GM23338 (cell line): ENCODE results near the gene GPR183. TPM values are rescaled to one million over a fixed set of nuclear protein-coding genes. Genes with fewer than 3 reads are reported as not detected.

Experiments used
- ATAC-seq: fragments of 200-7000 bp; cut with Tn5 transposase; 3 replicates; pipeline ENCODE4 v1.9.1; 2020
- DNase-seq: peaks from one replicate; pipeline ENCODE4 v3.0.0-alpha.2; 2015; ENCODE audit warnings: low spot score
- H2AFZ ChIP-seq: fragments of 200-600 bp; sonication (generic); 2 replicates; pipeline ENCODE4 v1.8.0; 2016; ENCODE audit warnings: antibody characterized with exemption, mild to moderate bottlenecking, moderate library complexity
- H3F3A ChIP-seq: fragments of 200-600 bp; sonication (generic); replicated peaks from 2 replicates; pipeline ENCODE4 v1.8.0; 2017; ENCODE audit warnings: antibody characterized with exemption, mixed run types, low read depth
- H3K27ac ChIP-seq: fragments of 200-600 bp; sonication (generic); 2 replicates; pipeline ENCODE4 v1.6.1; 2016; ENCODE audit warnings: low read depth
- H3K27me3 ChIP-seq: fragments of 200-600 bp; sonication (generic); 2 replicates; pipeline ENCODE4 v1.8.0; 2016; ENCODE audit warnings: mild to moderate bottlenecking, mixed run types, moderate library complexity; ENCODE audit not compliant: insufficient read depth
- H3K36me3 ChIP-seq: fragments of 200-600 bp; sonication (generic); 2 replicates; pipeline ENCODE4 v1.8.0; 2016; ENCODE audit warnings: mild to moderate bottlenecking; ENCODE audit not compliant: insufficient read depth
- H3K4me1 ChIP-seq: fragments of 200-600 bp; sonication (generic); 2 replicates; pipeline ENCODE4 v1.8.0; 2016; ENCODE audit warnings: mild to moderate bottlenecking, moderate library complexity; ENCODE audit not compliant: insufficient read depth
- H3K4me2 ChIP-seq: fragments of 200-600 bp; sonication (generic); 2 replicates; pipeline ENCODE4 v1.7.1; 2017; ENCODE audit warnings: mixed run types
- H3K4me3 ChIP-seq: fragments of 200-600 bp; sonication (generic); 2 replicates; pipeline ENCODE4 v1.6.1; 2016; ENCODE audit warnings: mixed run types
- H3K79me2 ChIP-seq: fragments of 200-600 bp; sonication (generic); replicated peaks from 2 replicates; pipeline ENCODE4 v1.8.0; 2017; ENCODE audit warnings: mild to moderate bottlenecking; ENCODE audit not compliant: insufficient read depth
- H3K9me2 ChIP-seq: fragments of 200-600 bp; sonication (generic); 2 replicates; pipeline ENCODE4 v1.8.0; 2017; ENCODE audit not compliant: insufficient read depth
- H4K20me1 ChIP-seq: fragments of 200-600 bp; sonication (generic); replicated peaks from 2 replicates; pipeline ENCODE4 v1.8.0; 2017; ENCODE audit warnings: mild to moderate bottlenecking; ENCODE audit not compliant: insufficient read depth
- H3K27ac Mint-ChIP-seq: 2 replicates; pipeline ENCODE4 v1.8.0; 2020; ENCODE audit warnings: inconsistent platforms, mild to moderate bottlenecking, moderate library complexity, mixed read lengths
- H3K27me3 Mint-ChIP-seq: 3 replicates; pipeline ENCODE4 v1.8.0; 2022; ENCODE audit warnings: low read depth, mild to moderate bottlenecking, moderate library complexity, mixed read lengths, inconsistent platforms; ENCODE audit not compliant: insufficient read depth, poor library complexity
- H3K36me3 Mint-ChIP-seq: 3 replicates; pipeline ENCODE4 v1.8.0; 2021; ENCODE audit warnings: low read depth, mild to moderate bottlenecking, inconsistent platforms, moderate library complexity, mixed read lengths
- H3K4me1 Mint-ChIP-seq: 3 replicates; pipeline ENCODE4 v1.8.0; 2020; ENCODE audit warnings: mild to moderate bottlenecking, inconsistent platforms, mixed read lengths
- H3K4me3 Mint-ChIP-seq: 3 replicates; pipeline ENCODE4 v1.8.0; 2021; ENCODE audit warnings: moderate library complexity, mild to moderate bottlenecking, inconsistent platforms, mixed read lengths
- H3K9me3 Mint-ChIP-seq: 3 replicates; pipeline ENCODE4 v1.8.0; 2020; ENCODE audit warnings: moderate library complexity, mild to moderate bottlenecking, inconsistent platforms, mixed read lengths
- CREB1 ChIP-seq: fragments of 250-450 bp; sonication (Bioruptor Pico); IDR thresholded peaks from 2 replicates; pipeline ENCODE4 v1.5.0; 2020; ENCODE audit warnings: low read depth, mild to moderate bottlenecking, moderate library complexity
- EZH2 ChIP-seq: fragments of 200-600 bp; sonication (generic); IDR thresholded peaks from one replicate; pipeline ENCODE4 v1.8.0; 2017; ENCODE audit warnings: antibody characterized with exemption, mild to moderate bottlenecking, low read depth; ENCODE audit not compliant: unreplicated experiment
- POLR2AphosphoS5 ChIP-seq: IDR thresholded peaks from 2 replicates; pipeline ENCODE4 v1.6.1; 2016; ENCODE audit warnings: antibody characterized with exemption, low read depth
- ZNF114 ChIP-seq: fragments of 250-450 bp; sonication (Bioruptor Pico); IDR thresholded peaks from 2 replicates; pipeline ENCODE4 v1.5.0; 2020; ENCODE audit warnings: mild to moderate bottlenecking, moderate library complexity
- polyA plus RNA-seq: library from polyadenylated mRNA; unstranded; fragments of >200 nt; fragmentation: Nextera tagmentation; extraction: Ambion mirVana; gene quantifications from 2 replicates; pipeline ENCODE4 v1.2.1, GENCODE V29; 2016
- total RNA-seq: library from RNA; depleted of rRNA; stranded (reverse); fragments of >200 nt; shearing (Covaris generic); gene quantifications from 2 replicates; pipeline ENCODE4 v1.2.3, GENCODE V29; 2014
- TF ChIP-seq, protein P1 (sequence below): IDR thresholded peaks from one replicate; pipeline ENCODE4 v1.6.1; 2018; ENCODE audit warnings: antibody characterized with exemption; ENCODE audit not compliant: unreplicated experiment
- TF ChIP-seq, protein P2 (sequence below): fragments of 250-450 bp; sonication (Bioruptor Pico); IDR thresholded peaks from 2 replicates; pipeline ENCODE4 v1.5.0; 2020; ENCODE audit warnings: mild to moderate bottlenecking, moderate library complexity
- TF ChIP-seq, protein P3 (sequence below), 2 experiments: fragments of 200-600 bp in 1 of 2; sonication (generic) in 1 of 2; conservative IDR thresholded peaks; 2 replicates each; pipeline versions ENCODE4 v1.5.1 to v1.6.1; 2016 to 2017; ENCODE audit warnings: antibody characterized with exemption in 2 of 2, low read depth in 2 of 2, mild to moderate bottlenecking in 2 of 2, moderate library complexity in 1 of 2

The GPR183 gene
- total and polyA plus RNA-seq, 2 experiments from 2014 or later, result 0.78 TPM; not detected in 1

DNA sequence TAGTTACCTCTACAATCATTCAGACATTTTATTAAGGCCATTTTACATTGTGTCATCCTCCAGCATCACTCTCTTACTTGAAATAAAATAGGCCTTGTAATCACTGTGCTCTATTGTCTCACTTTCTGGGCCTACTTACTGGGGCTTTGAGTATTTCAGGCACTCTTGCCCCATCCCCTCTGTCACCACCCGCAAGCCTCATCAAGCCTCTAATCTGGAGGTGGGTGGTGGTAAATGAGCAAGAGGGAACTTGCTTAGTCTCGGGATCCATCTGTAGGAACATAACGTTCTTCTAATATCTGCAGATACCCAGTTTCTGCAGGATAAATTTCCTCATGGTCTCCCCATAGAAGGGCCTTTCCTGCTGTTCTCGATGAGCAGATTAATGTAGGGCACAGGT, 29.6 kb downstream of the GPR183 start (continued):
- no peak for TF ChIP-seq EZH2
- no peak for TF ChIP-seq ZNF114 (CRISPR knock-in tag)
- TF ChIP-seq, protein P1, sequence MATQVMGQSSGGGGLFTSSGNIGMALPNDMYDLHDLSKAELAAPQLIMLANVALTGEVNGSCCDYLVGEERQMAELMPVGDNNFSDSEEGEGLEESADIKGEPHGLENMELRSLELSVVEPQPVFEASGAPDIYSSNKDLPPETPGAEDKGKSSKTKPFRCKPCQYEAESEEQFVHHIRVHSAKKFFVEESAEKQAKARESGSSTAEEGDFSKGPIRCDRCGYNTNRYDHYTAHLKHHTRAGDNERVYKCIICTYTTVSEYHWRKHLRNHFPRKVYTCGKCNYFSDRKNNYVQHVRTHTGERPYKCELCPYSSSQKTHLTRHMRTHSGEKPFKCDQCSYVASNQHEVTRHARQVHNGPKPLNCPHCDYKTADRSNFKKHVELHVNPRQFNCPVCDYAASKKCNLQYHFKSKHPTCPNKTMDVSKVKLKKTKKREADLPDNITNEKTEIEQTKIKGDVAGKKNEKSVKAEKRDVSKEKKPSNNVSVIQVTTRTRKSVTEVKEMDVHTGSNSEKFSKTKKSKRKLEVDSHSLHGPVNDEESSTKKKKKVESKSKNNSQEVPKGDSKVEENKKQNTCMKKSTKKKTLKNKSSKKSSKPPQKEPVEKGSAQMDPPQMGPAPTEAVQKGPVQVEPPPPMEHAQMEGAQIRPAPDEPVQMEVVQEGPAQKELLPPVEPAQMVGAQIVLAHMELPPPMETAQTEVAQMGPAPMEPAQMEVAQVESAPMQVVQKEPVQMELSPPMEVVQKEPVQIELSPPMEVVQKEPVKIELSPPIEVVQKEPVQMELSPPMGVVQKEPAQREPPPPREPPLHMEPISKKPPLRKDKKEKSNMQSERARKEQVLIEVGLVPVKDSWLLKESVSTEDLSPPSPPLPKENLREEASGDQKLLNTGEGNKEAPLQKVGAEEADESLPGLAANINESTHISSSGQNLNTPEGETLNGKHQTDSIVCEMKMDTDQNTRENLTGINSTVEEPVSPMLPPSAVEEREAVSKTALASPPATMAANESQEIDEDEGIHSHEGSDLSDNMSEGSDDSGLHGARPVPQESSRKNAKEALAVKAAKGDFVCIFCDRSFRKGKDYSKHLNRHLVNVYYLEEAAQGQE, result no peak

- peaks cover 13% of the 10 kb centered on the region for H3K4me1 ChIP-seq
- H3K4me2 ChIP-seq, result no peak overlapping the region
- Mint-ChIP-seq H3K27me3 (peaks cover 5% of the 10 kb centered on the region), H3K4me3 (no peak overlapping the region; the same call in 2 of the 3 replicates), H3K4me1 (peaks cover 35% of the 10 kb centered on the region), H3K27ac (no peak overlapping the region), H3K9me3 (no peaks in the 10 kb centered on the region; the same call in 2 of the 3 replicates), H3K36me3 (peaks cover 10% of the 10 kb centered on the region; the same call in 2 of the 3 replicates)
- DNase-seq (peak; percentile 71), ATAC-seq (peak; percentile 92)
- peaks cover 13% of the 10 kb centered on the region for H4K20me1 ChIP-seq
- no peak overlapping the region for H3K27ac ChIP-seq
- no peaks in the 10 kb centered on the region for H3K9me2 ChIP-seq
- no peak overlapping the region for H3K4me3 ChIP-seq
- TF ChIP-seq CREB1, result no peak
- TF ChIP-seq, protein P2, sequence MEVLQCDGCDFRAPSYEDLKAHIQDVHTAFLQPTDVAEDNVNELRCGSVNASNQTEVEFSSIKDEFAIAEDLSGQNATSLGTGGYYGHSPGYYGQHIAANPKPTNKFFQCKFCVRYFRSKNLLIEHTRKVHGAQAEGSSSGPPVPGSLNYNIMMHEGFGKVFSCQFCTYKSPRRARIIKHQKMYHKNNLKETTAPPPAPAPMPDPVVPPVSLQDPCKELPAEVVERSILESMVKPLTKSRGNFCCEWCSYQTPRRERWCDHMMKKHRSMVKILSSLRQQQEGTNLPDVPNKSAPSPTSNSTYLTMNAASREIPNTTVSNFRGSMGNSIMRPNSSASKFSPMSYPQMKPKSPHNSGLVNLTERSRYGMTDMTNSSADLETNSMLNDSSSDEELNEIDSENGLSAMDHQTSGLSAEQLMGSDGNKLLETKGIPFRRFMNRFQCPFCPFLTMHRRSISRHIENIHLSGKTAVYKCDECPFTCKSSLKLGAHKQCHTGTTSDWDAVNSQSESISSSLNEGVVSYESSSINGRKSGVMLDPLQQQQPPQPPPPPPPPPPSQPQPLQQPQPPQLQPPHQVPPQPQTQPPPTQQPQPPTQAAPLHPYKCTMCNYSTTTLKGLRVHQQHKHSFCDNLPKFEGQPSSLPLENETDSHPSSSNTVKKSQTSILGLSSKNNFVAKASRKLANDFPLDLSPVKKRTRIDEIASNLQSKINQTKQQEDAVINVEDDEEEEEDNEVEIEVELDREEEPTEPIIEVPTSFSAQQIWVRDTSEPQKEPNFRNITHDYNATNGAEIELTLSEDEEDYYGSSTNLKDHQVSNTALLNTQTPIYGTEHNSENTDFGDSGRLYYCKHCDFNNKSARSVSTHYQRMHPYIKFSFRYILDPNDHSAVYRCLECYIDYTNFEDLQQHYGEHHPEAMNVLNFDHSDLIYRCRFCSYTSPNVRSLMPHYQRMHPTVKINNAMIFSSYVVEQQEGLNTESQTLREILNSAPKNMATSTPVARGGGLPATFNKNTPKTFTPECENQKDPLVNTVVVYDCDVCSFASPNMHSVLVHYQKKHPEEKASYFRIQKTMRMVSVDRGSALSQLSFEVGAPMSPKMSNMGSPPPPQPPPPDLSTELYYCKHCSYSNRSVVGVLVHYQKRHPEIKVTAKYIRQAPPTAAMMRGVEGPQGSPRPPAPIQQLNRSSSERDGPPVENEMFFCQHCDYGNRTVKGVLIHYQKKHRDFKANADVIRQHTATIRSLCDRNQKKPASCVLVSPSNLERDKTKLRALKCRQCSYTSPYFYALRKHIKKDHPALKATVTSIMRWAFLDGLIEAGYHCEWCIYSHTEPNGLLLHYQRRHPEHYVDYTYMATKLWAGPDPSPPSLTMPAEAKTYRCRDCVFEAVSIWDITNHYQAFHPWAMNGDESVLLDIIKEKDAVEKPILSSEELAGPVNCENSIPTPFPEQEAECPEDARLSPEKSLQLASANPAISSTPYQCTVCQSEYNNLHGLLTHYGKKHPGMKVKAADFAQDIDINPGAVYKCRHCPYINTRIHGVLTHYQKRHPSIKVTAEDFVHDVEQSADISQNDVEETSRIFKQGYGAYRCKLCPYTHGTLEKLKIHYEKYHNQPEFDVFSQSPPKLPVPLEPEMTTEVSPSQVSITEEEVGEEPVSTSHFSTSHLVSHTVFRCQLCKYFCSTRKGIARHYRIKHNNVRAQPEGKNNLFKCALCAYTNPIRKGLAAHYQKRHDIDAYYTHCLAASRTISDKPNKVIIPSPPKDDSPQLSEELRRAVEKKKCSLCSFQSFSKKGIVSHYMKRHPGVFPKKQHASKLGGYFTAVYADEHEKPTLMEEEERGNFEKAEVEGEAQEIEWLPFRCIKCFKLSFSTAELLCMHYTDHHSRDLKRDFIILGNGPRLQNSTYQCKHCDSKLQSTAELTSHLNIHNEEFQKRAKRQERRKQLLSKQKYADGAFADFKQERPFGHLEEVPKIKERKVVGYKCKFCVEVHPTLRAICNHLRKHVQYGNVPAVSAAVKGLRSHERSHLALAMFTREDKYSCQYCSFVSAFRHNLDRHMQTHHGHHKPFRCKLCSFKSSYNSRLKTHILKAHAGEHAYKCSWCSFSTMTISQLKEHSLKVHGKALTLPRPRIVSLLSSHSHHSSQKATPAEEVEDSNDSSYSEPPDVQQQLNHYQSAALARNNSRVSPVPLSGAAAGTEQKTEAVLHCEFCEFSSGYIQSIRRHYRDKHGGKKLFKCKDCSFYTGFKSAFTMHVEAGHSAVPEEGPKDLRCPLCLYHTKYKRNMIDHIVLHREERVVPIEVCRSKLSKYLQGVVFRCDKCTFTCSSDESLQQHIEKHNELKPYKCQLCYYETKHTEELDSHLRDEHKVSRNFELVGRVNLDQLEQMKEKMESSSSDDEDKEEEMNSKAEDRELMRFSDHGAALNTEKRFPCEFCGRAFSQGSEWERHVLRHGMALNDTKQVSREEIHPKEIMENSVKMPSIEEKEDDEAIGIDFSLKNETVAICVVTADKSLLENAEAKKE (CRISPR knock-in tag), result no peak
- no peak for TF ChIP-seq POLR2AphosphoS5
- TF ChIP-seq, protein P3, sequence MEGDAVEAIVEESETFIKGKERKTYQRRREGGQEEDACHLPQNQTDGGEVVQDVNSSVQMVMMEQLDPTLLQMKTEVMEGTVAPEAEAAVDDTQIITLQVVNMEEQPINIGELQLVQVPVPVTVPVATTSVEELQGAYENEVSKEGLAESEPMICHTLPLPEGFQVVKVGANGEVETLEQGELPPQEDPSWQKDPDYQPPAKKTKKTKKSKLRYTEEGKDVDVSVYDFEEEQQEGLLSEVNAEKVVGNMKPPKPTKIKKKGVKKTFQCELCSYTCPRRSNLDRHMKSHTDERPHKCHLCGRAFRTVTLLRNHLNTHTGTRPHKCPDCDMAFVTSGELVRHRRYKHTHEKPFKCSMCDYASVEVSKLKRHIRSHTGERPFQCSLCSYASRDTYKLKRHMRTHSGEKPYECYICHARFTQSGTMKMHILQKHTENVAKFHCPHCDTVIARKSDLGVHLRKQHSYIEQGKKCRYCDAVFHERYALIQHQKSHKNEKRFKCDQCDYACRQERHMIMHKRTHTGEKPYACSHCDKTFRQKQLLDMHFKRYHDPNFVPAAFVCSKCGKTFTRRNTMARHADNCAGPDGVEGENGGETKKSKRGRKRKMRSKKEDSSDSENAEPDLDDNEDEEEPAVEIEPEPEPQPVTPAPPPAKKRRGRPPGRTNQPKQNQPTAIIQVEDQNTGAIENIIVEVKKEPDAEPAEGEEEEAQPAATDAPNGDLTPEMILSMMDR (conservative IDR thresholded peaks at IDR 0.05; ENCODE audit: low read depth in 2 of 2), result peak in 1 of 2 experiments; percentile 26; a peak in 1 of 4 replicates
- H3K79me2 ChIP-seq, result peaks cover 13% of the 10 kb centered on the region
- no peaks in the 10 kb centered on the region; the same call in 1 of the 2 replicates for H3K36me3 ChIP-seq
- no peak overlapping the region for H2AFZ ChIP-seq
- H3K27me3 ChIP-seq, result no peaks in the 10 kb centered on the region
- no peaks in the 10 kb centered on the region for H3F3A ChIP-seq
Observed at GRCh38 chr13:99276706-99277105, 30.5 kb downstream of the GPR183 start.
